SJCRH30 (cell line): ENCODE measurements around the gene SLC12A1. TPM values are rescaled to one million over a fixed set of nuclear protein-coding genes. Genes with fewer than 3 reads are reported as not detected.

Source experiments
- DNase-seq, 2 experiments: peaks; one replicate each; pipeline ENCODE4 v3.0.0-alpha.2; 2015 to 2020
- H3K27ac ChIP-seq: fragments of 250-450 bp; sonication (Bioruptor Pico); 2 replicates; pipeline ENCODE4 v1.5.1; 2020; ENCODE audit warnings: mild to moderate bottlenecking, moderate library complexity
- H3K27me3 ChIP-seq: fragments of 250-450 bp; sonication (Bioruptor Pico); 2 replicates; pipeline ENCODE4 v1.5.1; 2020; ENCODE audit warnings: mild to moderate bottlenecking, moderate library complexity
- H3K36me3 ChIP-seq: fragments of 250-450 bp; sonication (Bioruptor Pico); 2 replicates; pipeline ENCODE4 v1.5.1; 2020; ENCODE audit warnings: mild to moderate bottlenecking, moderate library complexity
- H3K4me1 ChIP-seq: fragments of 250-450 bp; sonication (Bioruptor Pico); 2 replicates; pipeline ENCODE4 v1.5.1; 2020; ENCODE audit warnings: mild to moderate bottlenecking, moderate library complexity
- H3K4me3 ChIP-seq: fragments of 250-450 bp; sonication (Bioruptor Pico); 2 replicates; pipeline ENCODE4 v1.5.1; 2020; ENCODE audit warnings: mild to moderate bottlenecking, moderate library complexity
- H3K9me3 ChIP-seq: fragments of 250-450 bp; sonication (Bioruptor Pico); replicated peaks from 2 replicates; pipeline ENCODE4 v1.5.1; 2020; ENCODE audit warnings: mild to moderate bottlenecking, moderate library complexity
- total RNA-seq: library from RNA; depleted of rRNA; stranded (reverse); fragments of >200 nt; shearing (Covaris generic); gene quantifications from 2 replicates; pipeline ENCODE4 v1.2.3, GENCODE V29; 2014; rRNA removed

SLC12A1 gene
- not detected in 2 replicates for total RNA-seq

DNA sequence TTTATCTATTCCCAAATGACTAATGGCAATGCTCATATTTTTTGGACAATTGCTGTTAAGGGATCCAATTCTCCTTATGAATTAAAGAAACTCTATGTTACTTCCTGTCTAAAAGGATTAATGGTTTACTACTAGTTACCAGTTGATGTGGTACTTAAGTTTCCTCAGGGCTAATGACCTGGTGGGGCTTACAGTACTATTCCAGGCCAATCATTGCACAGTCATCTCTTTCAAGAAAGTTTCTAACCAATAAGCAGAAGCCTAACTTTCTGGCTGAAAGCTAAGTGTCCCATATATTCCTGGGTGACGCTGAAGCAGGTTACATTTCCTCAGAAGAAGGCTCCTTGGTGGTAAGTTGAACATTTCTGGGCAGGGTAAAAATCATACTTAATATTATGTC is at the start of gene SLC12A1:
SLC12A1 (plus strand) TSS at position 322 of the 400 bp plus-strand sequence. CDS start 1,418 bp downstream, outside the sequence.
- Histone ChIP-seq H3K36me3 (no peaks in the 10 kb centered on the region), H3K9me3 (no peaks in the 10 kb centered on the region), H3K27me3 (no peaks in the 10 kb centered on the region), H3K27ac (no peak within 1 kb of the TSS), H3K4me1 (no peaks in the 10 kb centered on the region), H3K4me3 (no peak within 1 kb of the TSS)
- DNase-seq = no peak

DNA sequence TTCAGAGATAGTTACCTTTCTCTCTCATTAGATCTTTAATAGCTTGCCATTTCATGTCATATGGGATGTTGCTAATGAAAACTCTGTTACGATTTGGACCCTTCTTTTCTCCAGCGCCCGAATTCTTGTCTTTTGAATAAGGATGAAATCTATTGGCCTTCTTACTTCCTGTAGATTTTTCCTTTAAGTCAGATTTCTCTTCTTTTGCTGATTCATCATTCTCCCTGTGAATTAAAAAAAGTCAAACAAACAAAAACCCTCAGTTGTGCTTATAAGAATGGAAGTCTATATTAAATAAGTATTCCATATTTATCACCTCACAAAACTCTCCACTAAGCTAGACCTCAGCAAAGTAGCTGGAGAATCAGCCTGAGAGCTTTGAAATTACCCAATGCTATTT is 37.5 kb upstream of the SLC12A1 start:
- Histone ChIP-seq H3K4me3 (no peak overlapping the region), H3K27ac (no peak overlapping the region), H3K36me3 (no peaks in the 10 kb centered on the region), H3K4me1 (no peaks in the 10 kb centered on the region), H3K27me3 (no peaks in the 10 kb centered on the region), H3K9me3 (no peaks in the 10 kb centered on the region)
- no peak for DNase-seq

DNA sequence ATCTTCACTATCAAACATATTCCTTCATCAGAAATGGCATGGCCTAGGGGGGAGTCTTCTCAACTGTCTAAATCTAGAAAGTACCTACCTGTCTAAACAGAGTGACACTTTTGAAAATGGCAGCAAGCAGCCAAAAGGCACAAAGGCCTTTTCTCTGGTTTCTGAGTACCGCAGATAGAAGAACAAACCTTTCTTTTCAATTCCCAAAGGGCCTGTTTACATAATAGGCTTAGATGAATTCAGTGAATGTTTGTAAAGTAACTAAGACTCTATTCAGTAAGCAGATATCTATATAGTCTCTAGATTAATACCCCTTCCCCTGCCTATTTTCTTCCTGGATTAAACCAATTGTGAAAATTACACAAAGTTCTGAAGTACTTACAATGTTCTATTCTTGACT is 35.1 kb upstream of the SLC12A1 start:
- Histone ChIP-seq H3K36me3 (no peaks in the 10 kb centered on the region), H3K4me1 (no peaks in the 10 kb centered on the region), H3K4me3 (no peak overlapping the region), H3K27me3 (no peaks in the 10 kb centered on the region), H3K9me3 (no peaks in the 10 kb centered on the region), H3K27ac (no peak overlapping the region)
- peak in 1 of 2 experiments; percentile 1 for DNase-seq

DNA sequence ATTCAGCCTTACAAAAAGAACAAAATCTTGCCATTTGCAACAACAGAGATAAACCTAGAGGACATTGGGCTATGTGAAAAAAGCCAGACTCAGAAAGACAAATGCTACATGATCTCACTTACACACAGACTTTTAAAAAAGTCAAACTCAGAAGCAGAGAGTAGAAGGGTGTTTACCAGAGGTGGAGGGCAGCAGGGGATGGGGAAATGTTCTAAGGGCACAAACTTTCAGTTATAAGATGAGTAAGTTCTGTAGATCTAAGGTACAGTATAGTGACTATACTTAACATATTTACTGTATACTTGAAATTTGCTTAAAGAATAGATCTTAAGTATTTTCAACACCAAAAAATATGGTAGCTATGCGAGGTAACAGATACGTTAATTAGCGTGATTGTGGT is 31.0 kb upstream of the SLC12A1 start:
- no peak overlapping the region for H3K27ac ChIP-seq
- no peaks in the 10 kb centered on the region for H3K9me3 ChIP-seq
- H3K4me1 ChIP-seq = no peaks in the 10 kb centered on the region
- H3K36me3 ChIP-seq = no peaks in the 10 kb centered on the region
- H3K4me3 ChIP-seq = no peak overlapping the region
- DNase-seq = no peak
- H3K27me3 ChIP-seq = no peaks in the 10 kb centered on the region

DNA sequence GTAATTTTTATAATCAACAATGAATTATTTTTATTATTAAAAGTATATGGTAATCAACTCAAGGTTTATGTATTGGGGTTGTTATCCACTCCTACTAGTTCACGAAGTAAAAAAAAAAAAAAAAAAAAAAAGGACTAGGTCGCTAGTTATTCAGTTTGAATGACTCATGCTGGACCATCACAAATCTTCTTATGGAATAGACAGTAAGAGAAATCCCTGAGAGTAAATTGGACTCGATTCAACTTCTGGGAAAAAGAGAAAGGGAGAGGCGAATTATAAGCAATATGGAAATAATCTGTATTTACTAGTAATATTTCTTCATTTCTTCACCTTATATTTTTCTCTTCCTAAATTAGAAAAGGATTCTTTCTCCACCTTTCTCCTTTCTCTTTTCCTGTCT is 30.0 kb upstream of the SLC12A1 start:
- H3K9me3 ChIP-seq = no peaks in the 10 kb centered on the region
- H3K4me3 ChIP-seq = no peak overlapping the region
- no peaks in the 10 kb centered on the region for H3K27me3 ChIP-seq
- DNase-seq = no peak
- H3K36me3 ChIP-seq = no peaks in the 10 kb centered on the region
- H3K4me1 ChIP-seq = no peaks in the 10 kb centered on the region
- H3K27ac ChIP-seq = no peak overlapping the region

DNA sequence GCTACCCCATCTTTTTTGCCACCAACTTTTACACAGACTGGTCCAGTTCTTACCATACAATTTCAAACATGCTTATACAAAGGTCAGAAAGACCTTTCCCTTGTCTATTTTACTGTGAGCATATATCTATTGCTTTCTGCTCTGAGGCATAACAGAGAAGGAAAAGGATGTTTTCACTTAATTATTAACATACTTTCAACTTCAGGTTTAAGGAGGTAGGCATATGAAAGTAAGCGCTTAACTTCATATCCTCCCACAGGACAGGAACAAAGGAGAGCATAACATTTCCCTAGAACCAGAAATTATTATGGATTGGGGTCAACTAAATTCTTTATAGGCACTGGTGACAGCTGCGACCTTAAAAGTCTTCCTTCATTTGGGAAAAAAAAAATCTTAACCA is 29.1 kb upstream of the SLC12A1 start:
- Histone ChIP-seq H3K4me3 (no peak overlapping the region), H3K27me3 (no peaks in the 10 kb centered on the region), H3K36me3 (no peaks in the 10 kb centered on the region), H3K27ac (no peak overlapping the region), H3K4me1 (no peaks in the 10 kb centered on the region), H3K9me3 (no peaks in the 10 kb centered on the region)
- no peak for DNase-seq

DNA sequence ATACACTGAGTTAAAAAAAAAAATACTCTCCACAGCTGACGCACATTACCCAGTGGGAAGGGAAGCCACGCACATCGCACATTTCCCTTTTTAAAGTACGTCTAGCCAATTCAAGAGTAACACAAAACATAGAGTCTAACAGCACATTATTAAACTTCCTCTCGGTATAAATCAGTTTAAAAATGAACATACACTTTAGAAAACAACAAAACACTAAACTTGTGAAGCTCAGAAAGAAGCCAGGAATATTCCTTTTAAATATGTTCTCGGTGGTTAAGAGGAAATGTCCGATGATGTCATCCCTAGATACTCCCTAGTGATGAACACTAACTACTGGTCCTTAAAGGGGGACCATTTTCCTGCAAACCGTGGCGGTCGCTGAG is 28.7 kb upstream of the SLC12A1 start:
- no peaks in the 10 kb centered on the region for H3K36me3 ChIP-seq
- H3K4me3 ChIP-seq = no peak overlapping the region
- H3K4me1 ChIP-seq = no peaks in the 10 kb centered on the region
- DNase-seq = no peak
- H3K27me3 ChIP-seq = no peaks in the 10 kb centered on the region
- H3K27ac ChIP-seq = no peak overlapping the region
- no peaks in the 10 kb centered on the region for H3K9me3 ChIP-seq

DNA sequence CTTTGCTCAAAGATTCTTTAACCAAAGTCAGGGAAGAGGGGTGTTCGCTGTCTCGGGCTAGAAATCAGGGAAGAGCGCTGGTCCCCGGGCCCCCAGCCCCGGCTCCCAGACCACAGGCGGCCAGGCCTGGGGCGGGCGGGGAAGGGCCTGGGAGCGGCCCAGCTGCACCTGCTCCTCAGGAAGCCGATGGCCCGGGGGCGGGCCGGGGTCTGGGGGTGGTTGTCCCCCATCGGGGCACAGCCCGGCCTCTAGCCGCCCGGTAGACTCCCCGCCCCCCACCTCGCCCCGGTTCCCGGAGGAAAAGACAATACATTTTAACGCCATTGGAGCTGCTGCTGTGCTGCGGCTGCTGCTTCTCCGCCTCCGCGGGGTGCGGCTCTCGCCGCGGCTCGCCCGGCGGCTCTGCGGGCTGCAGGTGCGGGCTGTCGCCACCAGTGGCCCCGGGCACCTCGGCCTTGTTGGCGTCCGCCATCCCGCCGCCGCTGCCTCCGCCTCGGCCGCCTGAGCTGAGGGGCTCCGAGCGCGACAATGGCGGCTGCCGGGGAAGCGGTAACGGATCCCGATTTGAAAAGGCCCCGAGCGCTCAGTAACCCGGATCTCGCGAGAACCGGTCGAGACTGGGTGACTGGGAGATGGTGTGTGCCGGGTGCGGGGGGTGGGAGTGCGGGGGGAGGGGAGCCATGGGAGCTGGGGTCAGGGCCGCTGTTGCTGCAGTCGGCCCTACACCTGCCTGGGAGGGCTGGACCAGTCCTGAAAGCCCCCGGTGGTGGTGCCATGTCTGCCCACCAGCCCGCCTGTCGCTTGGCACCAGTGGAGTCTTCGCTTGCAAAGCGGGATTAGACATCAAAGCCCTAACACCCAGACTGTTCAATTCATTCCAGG is 28.1 kb upstream of the SLC12A1 start, which contains the start of gene MYEF2:
MYEF2 (minus strand) TSS at position 530 of the 882 bp plus-strand sequence; CDS start at position 472, 58 bp downstream.
- H3K27me3 ChIP-seq = no peaks in the 10 kb centered on the region
- no peaks in the 10 kb centered on the region for H3K36me3 ChIP-seq
- H3K9me3 ChIP-seq = no peaks in the 10 kb centered on the region
- no peak for DNase-seq
- no peaks in the 10 kb centered on the region for H3K4me1 ChIP-seq
- H3K27ac ChIP-seq = no peak within 1 kb of the TSS
- H3K4me3 ChIP-seq = no peak within 1 kb of the TSS

DNA sequence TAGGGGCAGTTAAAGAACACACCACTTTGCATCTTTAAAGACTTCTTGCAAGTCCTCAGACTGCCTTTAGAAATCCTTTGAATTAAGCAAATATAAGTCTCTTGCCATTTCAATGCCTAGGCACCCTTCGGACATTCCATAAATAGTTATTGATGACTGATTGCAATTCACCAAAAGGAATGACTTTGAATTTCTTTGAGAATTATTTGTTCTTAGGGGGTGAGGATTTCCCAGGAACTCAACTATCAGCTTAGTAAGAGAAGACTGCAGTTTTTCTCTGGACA is 27.5 kb upstream of the SLC12A1 start:
- H3K4me1 ChIP-seq = no peaks in the 10 kb centered on the region
- no peaks in the 10 kb centered on the region for H3K9me3 ChIP-seq
- no peaks in the 10 kb centered on the region for H3K36me3 ChIP-seq
- no peak overlapping the region for H3K27ac ChIP-seq
- no peak for DNase-seq
- H3K27me3 ChIP-seq = no peaks in the 10 kb centered on the region
- no peak overlapping the region for H3K4me3 ChIP-seq

DNA sequence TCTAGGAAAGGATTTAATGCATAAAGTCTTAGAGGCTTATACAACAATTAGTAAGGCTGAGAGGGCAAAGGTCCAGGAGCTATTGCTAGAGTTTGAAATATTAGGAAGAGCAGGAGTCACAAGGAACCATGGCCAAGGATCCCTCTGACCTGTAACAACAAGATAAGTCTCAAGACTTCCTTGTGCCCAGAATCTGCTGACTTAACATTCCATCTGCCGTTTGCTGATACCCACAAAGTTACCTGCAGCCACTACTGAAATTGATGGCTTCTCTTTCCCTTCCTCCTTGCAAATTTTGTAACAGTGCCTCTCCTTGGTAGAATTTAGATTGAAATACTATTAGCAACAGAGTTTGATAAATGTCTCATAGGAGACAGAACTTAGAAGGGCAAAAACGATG is 23.4 kb upstream of the SLC12A1 start:
- no peak for DNase-seq

DNA sequence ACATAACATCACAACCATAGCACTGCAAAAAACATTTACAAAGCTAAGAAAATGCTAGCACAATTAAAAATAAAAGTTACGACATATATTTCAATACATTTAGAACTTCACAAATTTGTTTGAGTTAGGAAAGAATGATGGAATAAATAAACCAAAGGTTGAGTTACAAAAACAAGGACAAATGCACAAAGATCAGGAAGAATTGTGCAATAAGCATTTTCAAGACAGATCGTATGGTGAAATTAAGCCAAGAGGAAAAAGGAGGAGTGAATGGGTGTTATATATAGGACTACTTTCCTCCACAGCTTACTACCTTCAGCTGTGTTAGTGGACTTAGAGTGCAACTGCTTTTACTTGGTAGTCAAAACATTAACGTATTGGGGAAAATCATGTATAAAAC is 20.6 kb upstream of the SLC12A1 start:
- DNase-seq = no peak
- no peak overlapping the region for H3K4me3 ChIP-seq
- no peaks in the 10 kb centered on the region for H3K9me3 ChIP-seq
- no peak overlapping the region for H3K27ac ChIP-seq
- no peaks in the 10 kb centered on the region for H3K36me3 ChIP-seq
- H3K4me1 ChIP-seq = no peaks in the 10 kb centered on the region
- H3K27me3 ChIP-seq = no peaks in the 10 kb centered on the region

More for the DNA sequence above, 23.4 kb upstream of the SLC12A1 start:
- no peaks in the 10 kb centered on the region for H3K4me1 ChIP-seq
- H3K27ac ChIP-seq = no peak overlapping the region
- no peaks in the 10 kb centered on the region for H3K27me3 ChIP-seq
- H3K4me3 ChIP-seq = no peak overlapping the region
- no peaks in the 10 kb centered on the region for H3K36me3 ChIP-seq
- no peaks in the 10 kb centered on the region for H3K9me3 ChIP-seq

DNA sequence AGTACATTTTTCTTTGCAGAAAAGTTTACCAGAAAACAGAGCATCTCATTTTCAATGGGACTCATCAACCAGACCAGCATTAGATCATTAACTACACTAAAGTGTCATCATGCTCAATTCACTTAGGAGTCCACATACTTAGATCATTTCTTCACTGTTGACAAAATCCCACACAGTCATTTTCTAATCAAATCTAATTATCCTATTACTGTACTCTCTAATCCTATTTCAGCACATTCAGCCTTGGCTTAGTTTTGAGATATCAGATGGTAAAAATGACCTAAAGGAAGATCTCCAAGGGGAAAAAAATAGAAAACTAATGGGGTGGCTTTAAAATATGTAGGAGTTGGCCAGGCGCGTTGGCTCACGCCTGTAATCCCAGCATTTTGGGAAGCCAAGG is 19.8 kb upstream of the SLC12A1 start:
- no peak overlapping the region for H3K4me3 ChIP-seq
- no peaks in the 10 kb centered on the region for H3K36me3 ChIP-seq
- no peaks in the 10 kb centered on the region for H3K27me3 ChIP-seq
- no peak overlapping the region for H3K27ac ChIP-seq
- H3K9me3 ChIP-seq = no peaks in the 10 kb centered on the region
- H3K4me1 ChIP-seq = no peaks in the 10 kb centered on the region
- no peak for DNase-seq

DNA sequence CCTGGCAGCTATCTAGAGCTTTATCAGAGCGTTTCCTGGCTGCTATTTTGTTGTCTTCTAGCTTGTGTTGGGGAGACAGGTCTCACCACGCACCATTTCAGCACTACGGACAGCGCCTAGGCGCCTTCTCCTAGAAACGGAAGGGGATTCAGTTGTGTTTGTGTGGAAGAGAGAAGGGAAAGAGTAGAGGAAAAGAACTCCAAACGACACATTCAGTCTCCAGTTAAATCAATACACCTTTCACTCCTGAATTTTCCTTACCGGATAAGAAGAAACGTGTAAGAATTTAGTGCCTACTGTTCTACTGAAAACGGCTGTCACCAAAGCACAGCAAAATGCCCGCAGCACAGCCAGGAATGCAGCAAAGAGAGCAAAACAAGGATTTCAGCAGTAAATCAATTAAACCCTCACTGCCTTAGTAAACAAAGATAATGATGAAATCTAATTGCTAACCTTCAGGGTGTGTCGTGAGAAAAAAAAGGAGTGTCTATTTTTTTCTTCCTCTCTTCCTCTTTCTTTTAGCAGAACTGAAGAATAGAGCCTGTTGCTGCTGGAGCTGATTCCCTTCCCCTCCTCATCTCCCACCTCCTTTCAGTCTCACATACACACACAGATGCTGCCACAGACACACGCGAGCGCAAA is 15.0 kb upstream of the SLC12A1 start:
- Histone ChIP-seq H3K27me3 (no peaks in the 10 kb centered on the region), H3K36me3 (no peaks in the 10 kb centered on the region), H3K27ac (no peak overlapping the region), H3K9me3 (no peaks in the 10 kb centered on the region), H3K4me3 (no peak overlapping the region), H3K4me1 (no peaks in the 10 kb centered on the region)
- DNase-seq = peak; percentile 71 to 75

DNA sequence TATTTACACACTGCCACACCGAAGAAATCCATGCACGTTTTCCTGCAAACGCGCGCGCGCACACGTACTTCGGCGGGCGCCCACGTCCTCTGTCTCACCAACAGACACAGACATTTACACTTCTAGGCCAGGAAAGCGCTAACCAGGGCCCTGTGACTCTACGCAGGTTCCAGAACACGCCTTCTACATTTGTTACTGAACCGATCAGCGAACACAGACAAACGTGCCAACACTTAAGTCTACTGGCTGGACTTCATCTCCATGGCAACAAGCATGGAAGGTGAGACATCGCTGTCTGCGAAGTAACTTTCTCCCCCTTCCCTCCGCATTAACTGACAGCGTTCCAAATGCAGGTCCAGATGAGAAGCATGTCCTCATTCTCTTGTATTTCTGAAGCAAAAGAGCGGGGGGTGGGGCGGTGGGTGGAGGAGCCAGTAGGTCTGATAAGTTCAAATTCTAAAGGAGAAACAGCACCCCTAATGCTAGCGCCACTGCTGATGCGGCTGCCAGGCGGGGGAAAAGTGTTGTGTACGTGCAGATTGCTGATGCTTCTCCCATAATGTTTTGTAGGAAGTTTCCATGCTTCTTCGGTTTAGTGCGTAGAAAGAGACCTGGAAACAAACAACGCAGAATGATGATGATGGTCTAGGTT is 14.4 kb upstream of the SLC12A1 start, which contains the start of gene CTXN2:
CTXN2 (plus strand) TSS at position 92 of the 652 bp plus-strand sequence. CDS start 9,636 bp downstream, outside the sequence.
- no peak for DNase-seq
- Histone ChIP-seq H3K27ac (no peak within 1 kb of the TSS), H3K4me1 (no peaks in the 10 kb centered on the region), H3K9me3 (no peaks in the 10 kb centered on the region), H3K27me3 (no peaks in the 10 kb centered on the region), H3K4me3 (no peak within 1 kb of the TSS), H3K36me3 (no peaks in the 10 kb centered on the region)

DNA sequence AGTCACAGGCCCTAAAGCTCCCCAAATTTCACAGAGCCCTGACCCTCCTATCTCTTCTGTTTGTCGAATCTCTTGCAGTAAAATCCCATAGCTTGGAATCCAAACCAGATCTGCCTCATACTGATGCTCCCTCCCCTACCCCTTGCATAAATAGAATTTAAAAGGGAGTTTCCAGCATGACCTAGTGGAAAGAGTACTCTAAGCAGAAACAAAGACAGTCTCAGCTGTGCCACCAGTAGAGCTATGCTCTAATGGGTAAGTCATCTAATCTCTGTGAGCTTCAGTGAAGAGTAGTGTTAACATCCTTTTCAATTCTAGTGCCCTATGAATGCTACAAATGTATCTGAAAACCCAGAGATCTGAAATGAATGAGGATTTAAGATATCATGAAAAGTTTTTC is 4.0 kb upstream of the SLC12A1 start:
- Histone ChIP-seq H3K4me1 (no peaks in the 10 kb centered on the region), H3K9me3 (no peaks in the 10 kb centered on the region), H3K27ac (no peak overlapping the region), H3K36me3 (no peaks in the 10 kb centered on the region), H3K27me3 (no peaks in the 10 kb centered on the region), H3K4me3 (no peak overlapping the region)
- no peak for DNase-seq
